GM21423 (cell line): ENCODE data around the gene PCDHA5.
"Not testable (repeated sequence)": the region's sequence is repeated elsewhere in the genome, so short reads cannot be mapped to it uniquely, and the experiment has no call there.

Source experiments
- ATAC-seq: cut with Tn5 transposase; IDR thresholded peaks from one replicate; pipeline ENCODE4 v1.9.1; 2021; ENCODE audit warnings: mild to moderate bottlenecking, moderate library complexity; ENCODE audit not compliant: unreplicated experiment

PCDHA5 gene

DNA sequence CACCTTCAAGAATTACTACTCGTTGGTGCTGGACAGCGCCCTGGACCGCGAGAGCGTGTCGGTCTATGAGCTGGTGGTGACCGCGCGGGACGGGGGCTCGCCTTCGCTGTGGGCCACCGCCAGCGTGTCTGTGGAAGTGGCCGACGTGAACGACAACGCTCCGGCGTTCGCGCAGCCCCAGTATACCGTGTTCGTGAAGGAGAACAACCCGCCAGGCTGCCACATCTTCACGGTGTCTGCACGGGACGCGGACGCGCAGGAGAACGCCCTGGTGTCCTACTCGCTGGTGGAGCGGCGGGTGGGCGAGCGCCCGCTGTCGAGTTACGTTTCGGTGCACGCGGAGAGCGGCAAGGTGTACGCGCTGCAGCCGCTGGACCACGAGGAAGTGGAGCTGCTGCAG lies 1.6 kb downstream of the PCDHA5 start:
- ATAC-seq, result not testable (repeated sequence)

GRCh38 chr5:140823475-140823874 lies 2.1 kb downstream of the PCDHA5 start:
- no peak for ATAC-seq

DNA sequence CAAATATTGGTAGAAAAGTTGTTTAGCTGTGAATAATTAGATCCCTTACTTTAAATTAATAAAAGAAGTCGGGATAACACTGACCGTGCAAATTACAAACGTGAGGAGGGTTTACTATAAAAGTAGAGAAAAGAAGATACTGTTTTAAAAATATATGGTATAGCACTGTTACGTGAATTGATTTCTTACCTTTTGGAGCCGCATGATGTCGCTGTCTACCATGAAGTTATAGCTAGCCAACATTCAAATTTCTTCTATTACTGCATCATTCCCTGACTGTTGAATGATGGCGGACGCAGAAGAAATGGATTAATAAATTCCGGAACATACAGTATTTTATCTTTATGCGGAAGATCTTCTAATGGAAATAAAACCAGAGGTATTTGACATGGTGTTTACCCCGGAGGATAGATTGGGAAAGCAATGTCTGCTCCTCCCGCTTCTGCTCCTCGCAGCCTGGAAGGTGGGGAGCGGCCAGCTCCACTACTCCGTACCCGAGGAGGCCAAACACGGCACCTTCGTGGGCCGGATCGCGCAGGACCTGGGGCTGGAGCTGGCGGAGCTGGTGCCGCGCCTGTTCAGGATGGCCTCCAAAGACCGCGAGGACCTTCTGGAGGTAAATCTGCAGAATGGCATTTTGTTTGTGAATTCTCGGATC lies 6.4 kb downstream of the PCDHA5 start, which contains the start of gene PCDHA6:
Gene PCDHA6, plus strand, starts transcription at position 257 of the 658 bp plus-strand sequence. Its CDS starts 132 bp downstream, at position 389.
- no peak for ATAC-seq

- no peak for ATAC-seq
These were observed 6.9 kb downstream of the PCDHA5 start for GRCh38 chr5:140828362-140828737.

- ATAC-seq, result not testable (repeated sequence)
These were observed 8.4 kb downstream of the PCDHA5 start for GRCh38 chr5:140829511-140830501.

GRCh38 chr5:140833993-140834392 lies 12.6 kb downstream of the PCDHA5 start, which contains the start of gene PCDHA7:
TSS of gene PCDHA7 (plus strand) at chr5:140834269. CDS start at chr5:140834384, 115 bp downstream.
- ATAC-seq, result no peak

GRCh38 chr5:140834439-140835008 lies 13.1 kb downstream of the PCDHA5 start:
- ATAC-seq, result not testable (repeated sequence)

GRCh38 chr5:140835622-140836510 lies 14.5 kb downstream of the PCDHA5 start:
- no peak for ATAC-seq

DNA sequence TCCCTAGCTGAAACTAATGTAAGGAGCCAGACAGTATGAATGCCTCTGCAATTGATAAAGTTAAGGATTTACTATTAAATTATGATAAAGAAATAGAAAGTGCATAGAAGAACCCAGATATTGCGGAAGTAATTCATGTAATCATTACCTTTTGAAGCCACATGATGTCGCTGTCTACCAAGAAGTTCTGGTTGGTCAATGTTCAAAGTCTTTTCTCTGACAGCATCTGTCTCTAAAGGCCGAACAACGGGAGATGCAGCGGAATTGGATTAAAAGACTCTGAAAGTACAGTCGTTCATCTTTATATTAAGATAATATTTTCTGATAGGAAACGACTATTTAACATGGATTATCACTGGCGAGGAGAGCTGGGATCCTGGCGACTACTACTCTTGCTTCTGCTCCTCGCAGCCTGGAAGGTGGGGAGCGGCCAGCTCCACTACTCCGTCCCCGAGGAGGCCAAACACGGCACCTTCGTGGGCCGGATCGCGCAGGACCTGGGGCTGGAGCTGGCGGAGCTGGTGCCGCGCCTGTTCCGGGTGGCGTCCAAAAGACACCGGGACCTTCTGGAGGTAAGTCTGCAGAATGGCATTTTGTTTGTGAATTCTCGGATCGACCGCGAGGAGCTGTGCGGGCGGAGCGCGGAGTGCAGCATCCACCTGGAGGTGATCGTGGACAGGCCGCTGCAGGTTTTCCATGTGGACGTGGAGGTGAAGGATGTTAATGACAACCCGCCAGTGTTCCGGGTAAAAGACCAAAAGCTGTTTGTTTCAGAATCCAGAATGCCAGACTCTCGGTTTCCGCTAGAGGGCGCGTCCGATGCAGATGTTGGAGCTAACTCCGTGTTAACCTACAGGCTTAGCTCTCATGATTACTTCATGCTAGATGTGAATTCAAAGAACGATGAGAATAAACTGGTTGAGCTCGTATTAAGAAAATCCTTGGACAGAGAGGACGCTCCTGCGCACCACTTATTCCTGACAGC lies 19.9 kb downstream of the PCDHA5 start, which contains the start of gene PCDHA8:
Gene PCDHA8, plus strand, starts transcription at position 210 of the 985 bp plus-strand sequence. Its CDS starts 135 bp downstream, at position 345.
- ATAC-seq, result no peak

DNA sequence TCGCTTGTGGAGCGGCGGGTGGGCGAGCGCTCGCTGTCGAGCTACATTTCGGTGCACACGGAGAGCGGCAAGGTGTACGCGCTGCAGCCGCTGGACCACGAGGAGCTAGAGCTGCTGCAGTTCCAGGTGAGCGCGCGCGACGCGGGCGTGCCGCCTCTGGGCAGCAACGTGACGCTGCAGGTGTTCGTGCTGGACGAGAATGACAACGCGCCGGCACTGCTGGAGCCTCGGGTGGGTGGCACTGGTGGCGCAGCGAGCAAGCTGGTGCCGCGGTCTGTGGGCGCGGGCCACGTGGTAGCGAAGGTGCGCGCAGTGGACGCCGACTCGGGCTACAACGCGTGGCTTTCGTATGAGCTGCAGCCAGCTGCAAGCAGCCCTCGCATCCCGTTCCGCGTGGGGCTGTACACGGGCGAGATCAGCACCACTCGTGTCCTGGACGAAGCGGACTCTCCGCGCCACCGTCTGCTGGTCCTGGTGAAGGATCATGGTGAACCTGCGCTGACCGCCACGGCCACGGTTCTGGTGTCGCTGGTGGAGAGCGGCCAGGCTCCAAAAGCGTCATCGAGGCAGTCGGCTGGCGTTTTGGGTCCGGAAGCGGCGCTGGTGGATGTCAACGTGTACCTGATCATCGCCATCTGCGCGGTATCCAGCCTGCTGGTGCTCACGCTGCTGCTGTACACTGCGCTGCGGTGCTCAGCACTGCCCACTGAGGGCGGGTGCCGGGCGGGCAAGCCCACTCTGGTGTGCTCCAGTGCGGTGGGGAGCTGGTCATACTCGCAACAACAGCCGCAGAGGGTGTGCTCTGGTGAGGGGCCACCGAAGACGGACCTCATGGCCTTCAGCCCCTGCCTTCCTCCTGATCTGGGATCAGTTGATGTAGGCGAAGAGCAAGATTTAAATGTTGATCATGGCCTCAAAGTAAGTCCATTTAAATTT lies 21.7 kb downstream of the PCDHA5 start:
- ATAC-seq, result no peak

GRCh38 chr5:140848139-140849102 lies 27.0 kb downstream of the PCDHA5 start, which contains the start of gene PCDHA9:
TSS of gene PCDHA9 (plus strand) at chr5:140848382. CDS start at chr5:140848496, 114 bp downstream.
- not testable (repeated sequence) for ATAC-seq

DNA sequence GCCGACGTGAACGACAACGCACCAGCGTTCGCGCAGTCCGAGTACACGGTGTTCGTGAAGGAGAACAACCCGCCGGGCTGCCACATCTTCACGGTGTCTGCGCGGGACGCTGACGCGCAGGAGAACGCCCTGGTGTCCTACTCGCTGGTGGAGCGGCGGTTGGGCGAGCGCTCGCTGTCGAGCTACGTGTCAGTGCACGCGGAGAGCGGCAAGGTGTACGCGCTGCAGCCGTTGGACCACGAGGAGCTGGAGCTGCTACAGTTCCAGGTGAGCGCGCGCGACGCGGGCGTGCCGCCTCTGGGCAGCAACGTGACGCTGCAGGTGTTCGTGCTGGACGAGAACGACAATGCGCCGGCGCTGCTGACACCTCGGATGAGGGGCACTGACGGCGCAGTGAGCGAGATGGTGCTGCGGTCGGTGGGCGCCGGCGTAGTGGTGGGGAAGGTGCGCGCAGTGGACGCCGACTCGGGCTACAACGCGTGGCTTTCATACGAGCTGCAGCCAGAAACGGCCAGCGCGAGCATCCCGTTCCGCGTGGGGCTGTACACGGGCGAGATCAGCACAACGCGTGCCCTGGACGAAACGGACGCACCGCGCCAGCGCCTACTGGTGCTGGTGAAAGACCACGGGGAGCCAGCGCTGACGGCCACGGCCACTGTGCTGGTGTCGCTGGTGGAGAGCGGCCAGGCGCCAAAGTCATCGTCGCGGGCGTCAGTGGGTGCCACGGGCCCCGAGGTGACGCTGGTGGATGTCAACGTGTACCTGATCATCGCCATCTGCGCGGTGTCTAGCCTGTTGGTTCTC lies 28.6 kb downstream of the PCDHA5 start:
- not testable (repeated sequence) for ATAC-seq

DNA sequence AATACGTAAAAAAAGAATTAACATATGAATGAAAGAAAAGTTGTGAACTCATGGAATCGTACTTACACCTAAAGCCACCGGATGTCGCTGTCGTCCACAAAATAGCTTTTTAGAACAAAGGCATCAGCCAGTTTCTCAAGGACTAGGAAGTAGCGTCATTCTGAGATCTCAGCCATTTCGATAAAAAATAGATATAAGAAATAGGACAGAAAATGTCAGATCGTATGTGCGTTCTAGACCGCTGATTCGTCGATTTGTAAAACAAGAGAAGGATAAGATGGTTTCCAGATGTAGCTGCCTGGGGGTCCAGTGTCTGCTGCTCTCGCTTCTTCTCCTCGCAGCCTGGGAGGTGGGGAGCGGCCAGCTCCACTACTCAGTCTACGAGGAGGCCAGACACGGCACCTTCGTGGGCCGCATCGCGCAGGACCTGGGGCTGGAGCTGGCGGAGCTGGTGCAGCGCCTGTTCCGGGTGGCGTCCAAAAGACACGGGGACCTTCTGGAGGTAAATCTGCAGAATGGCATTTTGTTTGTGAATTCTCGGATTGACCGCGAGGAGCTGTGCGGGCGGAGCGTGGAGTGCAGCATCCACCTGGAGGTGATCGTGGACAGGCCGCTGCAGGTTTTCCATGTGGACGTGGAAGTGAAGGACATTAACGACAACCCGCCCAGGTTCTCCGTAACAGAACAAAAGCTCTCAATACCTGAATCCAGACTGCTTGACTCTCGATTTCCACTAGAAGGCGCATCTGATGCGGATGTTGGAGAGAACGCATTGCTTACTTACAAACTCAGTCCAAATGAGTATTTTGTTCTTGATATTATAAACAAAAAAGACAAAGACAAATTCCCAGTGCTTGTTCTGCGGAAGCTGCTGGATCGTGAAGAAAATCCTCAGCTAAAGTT lies 34.6 kb downstream of the PCDHA5 start, which contains the start of gene PCDHA10:
Gene PCDHA10, plus strand, starts transcription at position 126 of the 903 bp plus-strand sequence. Its CDS starts 152 bp downstream, at position 278.
- ATAC-seq, result no peak

GRCh38 chr5:140857177-140857986 lies 36.0 kb downstream of the PCDHA5 start:
- no peak for ATAC-seq
